Measurements from ENCODE around the gene IVD. TPM values are rescaled to one million over a fixed set of nuclear protein-coding genes. Genes with fewer than 3 reads are reported as not detected.

The IVD gene
- total and polyA plus RNA-seq, 2 donors (not counting 1 experiment from before 2014, with no cell fraction given): 41.7 to 106 TPM

- Mint-ChIP-seq H3K4me3 (no peak overlapping the region), H3K4me1 (no peaks in the 10 kb centered on the region), H3K9me3 (ENCODE audit: insufficient read depth) (no peaks in the 10 kb centered on the region), H3K27ac (no peak overlapping the region), H3K27me3 (no peaks in the 10 kb centered on the region)
- no peak overlapping the region for H3K4me3 ChIP-seq (ENCODE audit: control extremely low read depth in 1 of 5, extremely low read depth in 1 of 5, insufficient read depth in 1 of 5, low read depth in 2 of 5, low read length in 4 of 5)
- no peak for DNase-seq
- H3K9me3 ChIP-seq (ENCODE audit: control extremely low read depth in 1 of 3, control insufficient read depth in 2 of 3, insufficient read depth in 1 of 3, low read length in 2 of 3): no peaks in the 10 kb centered on the region
- H3K27ac ChIP-seq (ENCODE audit: low read length in 2 of 2): no peak overlapping the region
- no peaks in the 10 kb centered on the region for H3K4me1 ChIP-seq (ENCODE audit: control insufficient read depth in 2 of 2, insufficient read depth in 2 of 2, low read length in 2 of 2)
- peaks cover 39% of the 10 kb centered on the region for H4K20me1 ChIP-seq (ENCODE audit: control insufficient read depth, insufficient read depth, low read length, poor library complexity, severe bottlenecking)
- H2AFZ ChIP-seq (ENCODE audit: insufficient read depth, low read depth, low read length, poor library complexity, severe bottlenecking): no peak overlapping the region
- 97% methylated on average over 21 of the region's 21 CpGs for WGBS (ENCODE audit: insufficient coverage)
- intact Hi-C loops (cut with micrococcal nuclease): no loop called here
- peaks cover 34% of the 10 kb centered on the region for H3K79me2 ChIP-seq (ENCODE audit: control insufficient read depth, insufficient read depth, low read length)
- CTCF ChIA-PET: interaction anchor here (0.5 to 1.6 kb wide), 3 partner anchors 12 to 140 kb away, joined by 4 to 5 read pairs (median 5); no protein-coding TSS in a partner anchor
- POLR2A ChIA-PET: no interaction called here
- no peak overlapping the region for H3K9ac ChIP-seq (ENCODE audit: low read length)
- H3K36me3 ChIP-seq (replicated peaks in 1 of 2; ENCODE audit: control extremely low read depth in 1 of 2, control insufficient read depth in 1 of 2, extremely low read depth in 1 of 2, insufficient read depth in 2 of 2, low read length in 1 of 2): peaks cover 0 to 71% of the 10 kb centered on the region in 2 experiments
- no peaks in the 10 kb centered on the region for H3K27me3 ChIP-seq (replicated peaks in 1 of 4; ENCODE audit: control extremely low read depth in 1 of 4, control insufficient read depth in 3 of 4, insufficient read depth in 4 of 4, low read length in 3 of 4)
- no peak for TF ChIP-seq CTCF (IDR thresholded peaks at IDR 0.05)
- TF ChIP-seq EZH2 (IDR thresholded peaks at IDR 0.05; ENCODE audit: borderline replicate concordance, insufficient read depth, low read depth, low read length, poor library complexity, severe bottlenecking): no peak
- no peak for ATAC-seq (ENCODE audit: low read depth)
- no peak overlapping the region for H3K4me2 ChIP-seq (replicated peaks; ENCODE audit: low read depth, low read length, poor library complexity, severe bottlenecking)
Measured at GRCh38 chr15:40461958-40462357, 56.4 kb downstream of the IVD start.

GRCh38 chr15:40463279-40463678 is 57.7 kb downstream of the IVD start:
- WGBS (ENCODE audit: insufficient coverage): no CpG with 5 or more reads among the region's 2 CpGs
- intact Hi-C loops (cut with micrococcal nuclease): no loop called here
- POLR2A ChIA-PET: no interaction called here

More at GRCh38 chr15:40463279-40463678, 57.7 kb downstream of the IVD start:
- no peak for DNase-seq
- Mint-ChIP-seq H3K9me3 (ENCODE audit: insufficient read depth) (no peaks in the 10 kb centered on the region), H3K27ac (no peak overlapping the region), H3K4me3 (no peak overlapping the region), H3K4me1 (no peaks in the 10 kb centered on the region), H3K27me3 (no peaks in the 10 kb centered on the region)
- H2AFZ ChIP-seq (ENCODE audit: insufficient read depth, low read depth, low read length, poor library complexity, severe bottlenecking): no peak overlapping the region
- no peak overlapping the region for H3K4me2 ChIP-seq (replicated peaks; ENCODE audit: low read depth, low read length, poor library complexity, severe bottlenecking)
- no peak overlapping the region for H3K9ac ChIP-seq (ENCODE audit: low read length)
- peaks cover 0 to 74% of the 10 kb centered on the region in 2 experiments for H3K36me3 ChIP-seq (replicated peaks in 1 of 2; ENCODE audit: control extremely low read depth in 1 of 2, control insufficient read depth in 1 of 2, extremely low read depth in 1 of 2, insufficient read depth in 2 of 2, low read length in 1 of 2)
- no peak for ATAC-seq (ENCODE audit: low read depth)
- no peak overlapping the region for H3K4me3 ChIP-seq (ENCODE audit: control extremely low read depth in 1 of 5, extremely low read depth in 1 of 5, insufficient read depth in 1 of 5, low read depth in 2 of 5, low read length in 4 of 5)
- H3K27me3 ChIP-seq (replicated peaks in 1 of 4; ENCODE audit: control extremely low read depth in 1 of 4, control insufficient read depth in 3 of 4, insufficient read depth in 4 of 4, low read length in 3 of 4): no peaks in the 10 kb centered on the region
- no peaks in the 10 kb centered on the region for H3K9me3 ChIP-seq (ENCODE audit: control extremely low read depth in 1 of 3, control insufficient read depth in 2 of 3, insufficient read depth in 1 of 3, low read length in 2 of 3)
- no peaks in the 10 kb centered on the region for H3K4me1 ChIP-seq (ENCODE audit: control insufficient read depth in 2 of 2, insufficient read depth in 2 of 2, low read length in 2 of 2)
- CTCF ChIA-PET: interaction anchor here (1.0 to 1.8 kb wide), 3 partner anchors 9 to 119 kb away, joined by 3 to 5 read pairs (median 4); no protein-coding TSS in a partner anchor
- no peak overlapping the region for H3K27ac ChIP-seq (ENCODE audit: low read length in 2 of 2)
- peaks cover 26% of the 10 kb centered on the region for H4K20me1 ChIP-seq (ENCODE audit: control insufficient read depth, insufficient read depth, low read length, poor library complexity, severe bottlenecking)
- TF ChIP-seq EZH2 (IDR thresholded peaks at IDR 0.05; ENCODE audit: borderline replicate concordance, insufficient read depth, low read depth, low read length, poor library complexity, severe bottlenecking) (no peak), CTCF (IDR thresholded peaks at IDR 0.05) (no peak)
- H3K79me2 ChIP-seq (ENCODE audit: control insufficient read depth, insufficient read depth, low read length): peaks cover 20% of the 10 kb centered on the region
